ENCODE results near the gene CHRNA3. TPM values are rescaled to one million over a fixed set of nuclear protein-coding genes. Genes with fewer than 3 reads are reported as not detected.
"Not testable (repeated sequence)": the region's sequence is repeated elsewhere in the genome, so short reads cannot be mapped to it uniquely, and the experiment has no call there.

The CHRNA3 gene
- total and polyA plus RNA-seq, 8 donors = 0.10 to 0.27 (median 0.20) TPM; not detected in 1

- Histone ChIP-seq H3K27me3 (peaks cover 17 to 18% of the 10 kb centered on the region in 2 donors), H3K27ac (no peak overlapping the region), H3K36me3 (no peaks in the 10 kb centered on the region), H3K4me1 (peaks cover 0 to 5% of the 10 kb centered on the region in 2 donors), H3K9me3 (no peaks in the 10 kb centered on the region), H3K4me3 (no peak overlapping the region)
- no peak for TF ChIP-seq CTCF (IDR thresholded peaks at IDR 0.05)
- no peak for ATAC-seq
- intact Hi-C loops (cut with DNase I) = no loop called here
- DNase-seq = no peak
These were observed 5.6 kb downstream of the CHRNA3 start for GRCh38 chr15:78615151-78615589.

GRCh38 chr15:78614021-78614420 is 6.8 kb downstream of the CHRNA3 start:
- H3K27ac ChIP-seq = no peak overlapping the region
- intact Hi-C loops (cut with DNase I) = no loop called here
- H3K4me3 ChIP-seq = no peak overlapping the region

GRCh38 chr15:78609551-78609950 is 11.2 kb downstream of the CHRNA3 start:
- H3K4me3 ChIP-seq; H3K27me3 ChIP-seq; H3K9me3 ChIP-seq; H3K27ac ChIP-seq; H3K36me3 ChIP-seq; ATAC-seq; DNase-seq; intact Hi-C loops (cut with DNase I); H3K4me1 ChIP-seq: not testable (repeated sequence)

More at GRCh38 chr15:78614021-78614420, 6.8 kb downstream of the CHRNA3 start:
- Histone ChIP-seq H3K36me3 (no peaks in the 10 kb centered on the region), H3K9me3 (no peaks in the 10 kb centered on the region), H3K4me1 (no peaks in the 10 kb centered on the region), H3K27me3 (peaks cover 5 to 7% of the 10 kb centered on the region in 2 donors)
- TF ChIP-seq CTCF (IDR thresholded peaks at IDR 0.05) = no peak
- no peak for DNase-seq
- ATAC-seq = no peak

- ATAC-seq (no peak), DNase-seq (no peak)
- H3K4me1 ChIP-seq = no peaks in the 10 kb centered on the region
- peaks cover 0 to 18% of the 10 kb centered on the region in 2 donors for H3K27me3 ChIP-seq
- H3K9me3 ChIP-seq = no peaks in the 10 kb centered on the region
- H3K4me3 ChIP-seq = no peak overlapping the region
- no peaks in the 10 kb centered on the region for H3K36me3 ChIP-seq
- no peak overlapping the region for H3K27ac ChIP-seq
- no peak for TF ChIP-seq CTCF (IDR thresholded peaks at IDR 0.05)
- intact Hi-C loops (cut with DNase I) = no loop called here
These were observed 15.1 kb downstream of the CHRNA3 start for GRCh38 chr15:78605680-78606079.

GRCh38 chr15:78605201-78605600 is 15.6 kb downstream of the CHRNA3 start:
- ATAC-seq (no peak), DNase-seq (no peak)
- Histone ChIP-seq H3K4me1 (no peaks in the 10 kb centered on the region), H3K27ac (no peak overlapping the region), H3K4me3 (no peak overlapping the region), H3K27me3 (peaks cover 0 to 18% of the 10 kb centered on the region in 2 donors), H3K9me3 (no peaks in the 10 kb centered on the region), H3K36me3 (no peaks in the 10 kb centered on the region)
- no peak for TF ChIP-seq CTCF (IDR thresholded peaks at IDR 0.05)
- intact Hi-C loops (cut with DNase I) = no loop called here

- no peaks in the 10 kb centered on the region for H3K4me1 ChIP-seq
- peaks cover 0 to 18% of the 10 kb centered on the region in 2 donors for H3K27me3 ChIP-seq
- no peak for TF ChIP-seq CTCF (IDR thresholded peaks at IDR 0.05)
- H3K4me3 ChIP-seq = no peak overlapping the region
- intact Hi-C loops (cut with DNase I) = no loop called here
- no peak overlapping the region for H3K27ac ChIP-seq
- no peaks in the 10 kb centered on the region for H3K36me3 ChIP-seq
- no peaks in the 10 kb centered on the region for H3K9me3 ChIP-seq
- ATAC-seq (no peak), DNase-seq (no peak)
These were observed 16.4 kb downstream of the CHRNA3 start for GRCh38 chr15:78604420-78604819.

All from left lung (tissue), 10 donors.